ENCODE data around the gene CLEC16A. TPM values are rescaled to one million over a fixed set of nuclear protein-coding genes. Genes with fewer than 3 reads are reported as not detected.

CLEC16A gene
- polyA plus RNA-seq, 1 experiment = 11.9 TPM

DNA sequence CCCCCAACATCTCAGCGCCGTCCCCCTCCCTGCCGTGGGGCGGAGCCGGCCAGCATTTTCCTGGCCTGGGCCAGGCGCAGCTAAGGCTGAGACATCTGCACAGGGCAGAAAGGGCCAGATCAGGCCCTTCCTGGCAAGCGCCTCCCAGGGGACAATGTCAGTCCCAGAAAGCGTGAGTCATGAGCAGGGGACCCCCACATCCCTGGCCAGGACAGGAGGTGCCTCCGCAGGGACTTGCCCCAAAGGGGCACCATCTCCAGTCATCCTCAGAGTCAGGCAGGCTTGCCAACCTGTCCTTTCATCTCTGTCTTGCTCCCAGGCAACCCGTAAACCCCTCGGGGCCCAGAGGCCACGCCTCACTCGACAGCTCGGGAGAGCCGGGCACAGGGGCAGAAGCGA, 268.4 kb downstream of the CLEC16A start:
- no peak overlapping the region for H3K27ac ChIP-seq (ENCODE audit: low read depth, low read length)
- CTCF ChIA-PET = no interaction called here
- H3K9me3 ChIP-seq (ENCODE audit: control insufficient read depth, insufficient read depth, low read length) = peaks cover 16% of the 10 kb centered on the region
- H3K27me3 ChIP-seq (ENCODE audit: control insufficient read depth, insufficient read depth, low read length) = peaks cover 3% of the 10 kb centered on the region
- no peak overlapping the region for H3K4me3 ChIP-seq (ENCODE audit: low read depth, low read length)
- DNase-seq (ENCODE audit: low read depth, low spot score) = no peak
- POLR2A ChIA-PET = interaction anchor here (0.7 kb wide), 1 partner anchor 9 kb away, joined by 3 read pairs; no protein-coding TSS in a partner anchor
- TF ChIP-seq, protein P1, sequence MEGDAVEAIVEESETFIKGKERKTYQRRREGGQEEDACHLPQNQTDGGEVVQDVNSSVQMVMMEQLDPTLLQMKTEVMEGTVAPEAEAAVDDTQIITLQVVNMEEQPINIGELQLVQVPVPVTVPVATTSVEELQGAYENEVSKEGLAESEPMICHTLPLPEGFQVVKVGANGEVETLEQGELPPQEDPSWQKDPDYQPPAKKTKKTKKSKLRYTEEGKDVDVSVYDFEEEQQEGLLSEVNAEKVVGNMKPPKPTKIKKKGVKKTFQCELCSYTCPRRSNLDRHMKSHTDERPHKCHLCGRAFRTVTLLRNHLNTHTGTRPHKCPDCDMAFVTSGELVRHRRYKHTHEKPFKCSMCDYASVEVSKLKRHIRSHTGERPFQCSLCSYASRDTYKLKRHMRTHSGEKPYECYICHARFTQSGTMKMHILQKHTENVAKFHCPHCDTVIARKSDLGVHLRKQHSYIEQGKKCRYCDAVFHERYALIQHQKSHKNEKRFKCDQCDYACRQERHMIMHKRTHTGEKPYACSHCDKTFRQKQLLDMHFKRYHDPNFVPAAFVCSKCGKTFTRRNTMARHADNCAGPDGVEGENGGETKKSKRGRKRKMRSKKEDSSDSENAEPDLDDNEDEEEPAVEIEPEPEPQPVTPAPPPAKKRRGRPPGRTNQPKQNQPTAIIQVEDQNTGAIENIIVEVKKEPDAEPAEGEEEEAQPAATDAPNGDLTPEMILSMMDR (IDR thresholded peaks at IDR 0.05; ENCODE audit: low read depth, low read length) = no peak

DNA sequence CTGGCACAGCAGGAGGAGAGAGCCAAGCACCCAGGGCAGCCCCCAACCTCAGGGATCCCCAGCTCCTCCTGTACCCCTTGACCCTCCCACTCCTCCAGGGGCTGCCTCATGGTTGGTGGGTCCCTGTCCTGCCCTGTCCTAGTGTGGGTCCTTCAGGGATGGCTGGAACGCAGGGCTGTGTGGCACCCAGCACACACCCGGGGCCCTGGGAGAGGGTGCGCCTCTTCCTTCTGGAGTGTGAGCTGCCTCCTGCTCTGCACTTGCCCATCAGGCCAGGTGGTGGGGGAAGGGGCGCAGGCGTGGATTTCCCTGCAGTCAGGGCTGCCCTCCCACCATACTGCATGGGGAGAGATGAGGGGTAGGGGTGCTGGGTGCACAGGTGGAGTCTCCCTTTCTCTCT, 269.0 kb downstream of the CLEC16A start:
- no peak for DNase-seq (ENCODE audit: low read depth, low spot score)
- H3K27ac ChIP-seq (ENCODE audit: low read depth, low read length) = no peak overlapping the region
- H3K27me3 ChIP-seq (ENCODE audit: control insufficient read depth, insufficient read depth, low read length) = peaks cover 3% of the 10 kb centered on the region
- TF ChIP-seq, protein P1 (IDR thresholded peaks at IDR 0.05; ENCODE audit: low read depth, low read length) = no peak
- H3K4me3 ChIP-seq (ENCODE audit: low read depth, low read length) = no peak overlapping the region
- H3K9me3 ChIP-seq (ENCODE audit: control insufficient read depth, insufficient read depth, low read length) = peaks cover 10% of the 10 kb centered on the region
- CTCF ChIA-PET = interaction anchor here (0.6 kb wide), 1 partner anchor 311 kb away, joined by 8 read pairs; no protein-coding TSS in a partner anchor
- POLR2A ChIA-PET = no interaction called here

DNA sequence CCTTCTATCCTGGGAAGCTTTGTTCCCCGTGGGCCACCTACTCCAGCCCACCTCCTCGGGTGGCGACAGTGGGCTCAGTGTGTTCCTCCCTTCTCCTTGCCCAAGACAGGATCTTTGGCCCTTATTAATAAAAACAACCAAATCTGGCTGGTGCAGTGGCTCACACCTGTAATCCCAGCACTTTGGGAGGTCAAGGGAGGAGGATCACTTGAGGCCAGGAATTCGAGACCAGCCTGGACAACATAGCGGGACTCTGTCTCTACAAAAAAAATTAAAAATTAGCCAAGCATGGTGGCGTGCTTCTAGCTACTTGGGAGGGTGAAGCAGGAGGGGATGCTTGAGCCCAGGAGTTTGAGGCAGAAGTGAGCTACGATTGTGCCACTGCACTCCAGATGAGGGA, 269.4 kb downstream of the CLEC16A start:
- ChIA-PET CTCF (interaction anchor here (0.6 kb wide), 1 partner anchor 311 kb away, joined by 8 read pairs; no protein-coding TSS in a partner anchor), POLR2A (no interaction called here)
- peaks cover 11% of the 10 kb centered on the region for H3K9me3 ChIP-seq (ENCODE audit: control insufficient read depth, insufficient read depth, low read length)
- H3K27me3 ChIP-seq (ENCODE audit: control insufficient read depth, insufficient read depth, low read length) = peaks cover 3% of the 10 kb centered on the region
- no peak overlapping the region for H3K27ac ChIP-seq (ENCODE audit: low read depth, low read length)
- TF ChIP-seq, protein P1 (IDR thresholded peaks at IDR 0.05; ENCODE audit: low read depth, low read length) = no peak
- H3K4me3 ChIP-seq (ENCODE audit: low read depth, low read length) = no peak overlapping the region
- DNase-seq (ENCODE audit: low read depth, low spot score) = no peak

DNA sequence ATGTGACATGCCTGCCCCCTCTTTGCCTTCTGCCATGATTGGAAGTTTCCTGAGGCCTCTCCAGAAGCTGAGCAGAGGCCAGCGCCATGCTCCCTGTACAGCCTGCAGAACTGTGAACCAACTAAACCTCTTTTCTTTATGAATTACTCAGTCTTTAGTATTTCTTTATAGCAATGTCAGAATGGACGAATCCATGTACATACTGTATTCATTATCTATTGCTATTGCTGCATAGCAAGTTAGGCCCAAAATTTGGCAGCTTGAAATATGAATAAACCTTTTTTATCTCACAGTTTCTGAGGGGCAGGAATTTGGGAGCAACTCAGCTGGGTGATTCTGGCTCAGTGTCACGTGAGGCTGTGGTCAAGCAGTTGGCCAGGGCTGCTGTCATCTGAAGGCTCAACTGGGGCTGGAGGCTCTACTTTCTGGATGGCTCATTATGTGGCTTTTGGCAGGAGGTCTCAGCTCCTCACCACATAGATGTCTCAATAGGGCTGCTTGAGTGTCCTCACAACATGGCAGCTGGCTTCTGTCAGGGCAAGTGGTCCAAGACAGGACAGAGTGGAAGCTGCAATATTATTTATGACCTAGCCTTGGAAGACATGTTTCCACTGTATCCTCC, 271.7 kb downstream of the CLEC16A start:
- TF ChIP-seq, protein P1 (IDR thresholded peaks at IDR 0.05; ENCODE audit: low read depth, low read length) = no peak
- ChIA-PET POLR2A (no interaction called here), CTCF (no interaction called here)
- Histone ChIP-seq H3K27ac (ENCODE audit: low read depth, low read length) (no peak overlapping the region), H3K4me3 (ENCODE audit: low read depth, low read length) (no peak overlapping the region), H3K27me3 (ENCODE audit: control insufficient read depth, insufficient read depth, low read length) (peaks cover 3% of the 10 kb centered on the region), H3K9me3 (ENCODE audit: control insufficient read depth, insufficient read depth, low read length) (peaks cover 15% of the 10 kb centered on the region)
- DNase-seq (ENCODE audit: low read depth, low spot score) = no peak
